ENCODE data around the gene MBP.

DNA sequence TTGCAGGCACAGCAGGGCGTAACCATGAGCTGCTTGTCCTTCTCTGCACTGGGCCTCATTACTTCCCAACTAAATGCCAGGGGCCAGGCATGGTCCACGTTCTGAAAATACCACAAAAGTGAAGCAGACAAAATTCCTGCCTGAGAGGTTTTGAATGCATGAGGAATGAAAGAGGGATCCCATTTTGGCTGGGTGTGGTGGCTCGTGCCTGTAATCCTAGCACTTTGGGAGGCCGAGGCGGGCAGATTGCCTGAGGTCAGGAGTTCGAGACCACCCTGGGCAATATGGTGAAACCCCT lies 139.5 kb downstream of the MBP start:
- TF ChIP-seq FOXM1 (IDR thresholded peaks at IDR 0.05; ENCODE audit: borderline replicate concordance, low read depth): no peak
- TF ChIP-seq REST (IDR thresholded peaks at IDR 0.05; ENCODE audit: low read depth): no peak
- TF ChIP-seq TAF1 (IDR thresholded peaks at IDR 0.05; ENCODE audit: low read depth): no peak
- no peak for TF ChIP-seq MAX (IDR thresholded peaks at IDR 0.05)
- TF ChIP-seq RAD21 (IDR thresholded peaks at IDR 0.05; ENCODE audit: low read depth): no peak
- no peak for TF ChIP-seq YY1 (IDR thresholded peaks at IDR 0.05; ENCODE audit: low read depth)
- no peak for TF ChIP-seq TCF12 (IDR thresholded peaks at IDR 0.05; ENCODE audit: low read depth)
- TF ChIP-seq TEAD4 (IDR thresholded peaks at IDR 0.05): no peak
- no peak for TF ChIP-seq EGR1 (IDR thresholded peaks at IDR 0.05)
